Measurements from ENCODE around the gene ERBIN.

Gene ERBIN

DNA sequence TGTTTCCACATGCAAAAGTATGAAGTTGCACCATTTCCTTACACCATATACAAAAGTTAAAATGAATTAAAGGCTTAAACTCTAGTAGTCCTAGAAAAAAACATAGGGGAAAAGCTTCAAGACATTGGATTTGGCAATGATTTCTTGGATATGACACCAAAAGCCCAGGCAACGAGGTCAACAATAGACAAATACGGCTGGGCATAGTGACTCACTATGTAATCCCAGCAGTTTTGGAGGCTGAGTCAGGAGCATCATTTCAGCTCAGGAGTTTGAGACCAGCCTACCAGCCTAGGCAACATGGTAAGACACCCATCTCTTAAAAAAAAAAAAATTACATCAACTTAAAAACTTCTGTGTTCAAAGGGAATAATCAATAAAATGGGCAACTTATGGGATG, 186.8 kb downstream of the ERBIN start:
- Histone ChIP-seq H4K20me1 (ENCODE audit: insufficient read depth, low read length) (no peaks in the 10 kb centered on the region), H3K27ac (ENCODE audit: low read depth, low read length, poor library complexity, severe bottlenecking) (no peak overlapping the region), H3K4me2 (ENCODE audit: low read length) (no peak overlapping the region), H3F3A (ENCODE audit: insufficient read depth, low read length) (no peaks in the 10 kb centered on the region), H3K9me3 (ENCODE audit: low read length) (peaks cover 4% of the 10 kb centered on the region; the same call in 1 of the 2 replicates), H3K4me1 (ENCODE audit: insufficient read depth, low read length, severe bottlenecking) (no peaks in the 10 kb centered on the region), H2AFZ (ENCODE audit: low read length) (no peak overlapping the region), H3K79me2 (ENCODE audit: insufficient read depth, low read length) (no peaks in the 10 kb centered on the region), H3K9me2 (ENCODE audit: low read depth, low read length) (no peaks in the 10 kb centered on the region), H3K36me3 (ENCODE audit: insufficient read depth, low read length) (no peaks in the 10 kb centered on the region), H3K9ac (ENCODE audit: low read length) (no peak overlapping the region), H3K27me3 (ENCODE audit: insufficient read depth, low read length) (no peaks in the 10 kb centered on the region), H3K4me3 (ENCODE audit: low read depth, low read length, poor library complexity, severe bottlenecking) (no peak overlapping the region)
- no peak for TF ChIP-seq EZH2 (IDR thresholded peaks at IDR 0.05; ENCODE audit: borderline replicate concordance, low read length)
- TF ChIP-seq, protein P1, sequence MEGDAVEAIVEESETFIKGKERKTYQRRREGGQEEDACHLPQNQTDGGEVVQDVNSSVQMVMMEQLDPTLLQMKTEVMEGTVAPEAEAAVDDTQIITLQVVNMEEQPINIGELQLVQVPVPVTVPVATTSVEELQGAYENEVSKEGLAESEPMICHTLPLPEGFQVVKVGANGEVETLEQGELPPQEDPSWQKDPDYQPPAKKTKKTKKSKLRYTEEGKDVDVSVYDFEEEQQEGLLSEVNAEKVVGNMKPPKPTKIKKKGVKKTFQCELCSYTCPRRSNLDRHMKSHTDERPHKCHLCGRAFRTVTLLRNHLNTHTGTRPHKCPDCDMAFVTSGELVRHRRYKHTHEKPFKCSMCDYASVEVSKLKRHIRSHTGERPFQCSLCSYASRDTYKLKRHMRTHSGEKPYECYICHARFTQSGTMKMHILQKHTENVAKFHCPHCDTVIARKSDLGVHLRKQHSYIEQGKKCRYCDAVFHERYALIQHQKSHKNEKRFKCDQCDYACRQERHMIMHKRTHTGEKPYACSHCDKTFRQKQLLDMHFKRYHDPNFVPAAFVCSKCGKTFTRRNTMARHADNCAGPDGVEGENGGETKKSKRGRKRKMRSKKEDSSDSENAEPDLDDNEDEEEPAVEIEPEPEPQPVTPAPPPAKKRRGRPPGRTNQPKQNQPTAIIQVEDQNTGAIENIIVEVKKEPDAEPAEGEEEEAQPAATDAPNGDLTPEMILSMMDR (IDR thresholded peaks at IDR 0.05; ENCODE audit: low read length) = no peak

DNA sequence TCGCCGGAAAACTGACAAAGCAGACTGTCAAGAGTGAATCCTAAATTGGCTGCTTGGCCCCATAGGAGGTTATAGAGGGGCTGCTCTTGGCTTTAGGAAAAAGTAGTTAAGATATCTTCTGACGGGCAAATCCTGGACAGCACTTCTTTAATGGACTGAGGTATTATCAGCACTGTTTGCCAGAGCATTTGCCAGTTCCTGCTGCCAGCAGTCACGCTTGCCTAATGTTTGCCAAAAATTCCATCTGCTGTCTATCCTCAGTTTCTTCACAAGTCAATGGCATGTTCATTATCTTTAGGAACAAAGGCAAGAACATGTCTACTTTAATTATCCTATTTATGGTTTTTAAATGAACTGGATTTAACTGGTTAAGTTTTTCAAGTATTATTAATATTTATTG, 191.9 kb downstream of the ERBIN start:
- Histone ChIP-seq H3K9ac (ENCODE audit: low read length) (no peak overlapping the region), H3K4me1 (ENCODE audit: insufficient read depth, low read length, severe bottlenecking) (no peaks in the 10 kb centered on the region), H3K9me3 (ENCODE audit: low read length) (no peaks in the 10 kb centered on the region), H3K4me2 (ENCODE audit: low read length) (no peak overlapping the region), H4K20me1 (ENCODE audit: insufficient read depth, low read length) (no peaks in the 10 kb centered on the region), H3K36me3 (ENCODE audit: insufficient read depth, low read length) (no peaks in the 10 kb centered on the region), H3K4me3 (ENCODE audit: low read depth, low read length, poor library complexity, severe bottlenecking) (no peak overlapping the region), H3K9me2 (ENCODE audit: low read depth, low read length) (no peaks in the 10 kb centered on the region), H3F3A (ENCODE audit: insufficient read depth, low read length) (no peaks in the 10 kb centered on the region), H3K79me2 (ENCODE audit: insufficient read depth, low read length) (no peaks in the 10 kb centered on the region), H2AFZ (ENCODE audit: low read length) (no peak overlapping the region), H3K27me3 (ENCODE audit: insufficient read depth, low read length) (no peaks in the 10 kb centered on the region), H3K27ac (ENCODE audit: low read depth, low read length, poor library complexity, severe bottlenecking) (no peak overlapping the region)
- no peak for TF ChIP-seq EZH2 (IDR thresholded peaks at IDR 0.05; ENCODE audit: borderline replicate concordance, low read length)
- TF ChIP-seq, protein P1 (IDR thresholded peaks at IDR 0.05; ENCODE audit: low read length) = no peak

DNA sequence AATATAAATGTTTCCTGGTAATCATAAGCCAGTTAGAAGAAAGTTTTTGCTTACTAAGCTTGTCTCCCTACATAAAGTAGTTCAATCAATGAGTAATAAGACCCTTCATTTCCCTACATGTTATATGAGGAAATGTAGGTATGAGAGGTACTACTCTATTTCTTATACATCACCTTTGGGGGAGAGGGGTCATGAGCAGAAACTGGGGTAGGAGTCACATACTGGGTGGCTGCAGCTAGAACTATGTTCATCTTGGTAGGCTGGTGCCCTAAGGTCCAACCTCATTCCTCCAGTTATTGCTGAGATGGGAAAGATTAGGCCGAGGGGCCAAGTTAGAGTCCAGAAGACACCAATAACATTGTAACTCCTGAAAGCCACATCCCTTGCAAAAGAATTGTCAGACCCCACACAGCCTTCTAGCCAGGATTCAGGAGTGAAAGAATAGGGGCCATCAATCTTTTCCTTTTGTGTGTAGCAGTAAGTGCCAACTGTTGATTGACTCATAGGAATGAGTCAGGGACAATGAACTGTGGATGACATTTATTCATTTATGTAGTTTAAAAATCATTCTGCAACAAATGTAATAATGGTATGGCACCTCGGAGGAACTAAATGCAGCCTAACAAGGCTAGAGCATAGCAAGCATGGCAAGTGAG, 196.1 kb downstream of the ERBIN start:
- no peak overlapping the region for H3K27ac ChIP-seq (ENCODE audit: low read depth, low read length, poor library complexity, severe bottlenecking)
- no peaks in the 10 kb centered on the region for H3K4me1 ChIP-seq (ENCODE audit: insufficient read depth, low read length, severe bottlenecking)
- H4K20me1 ChIP-seq (ENCODE audit: insufficient read depth, low read length) = no peaks in the 10 kb centered on the region
- H3K4me2 ChIP-seq (ENCODE audit: low read length) = no peak overlapping the region
- no peaks in the 10 kb centered on the region for H3K36me3 ChIP-seq (ENCODE audit: insufficient read depth, low read length)
- TF ChIP-seq, protein P1 (IDR thresholded peaks at IDR 0.05; ENCODE audit: low read length) = no peak
- no peak for TF ChIP-seq EZH2 (IDR thresholded peaks at IDR 0.05; ENCODE audit: borderline replicate concordance, low read length)
- no peak overlapping the region for H3K9ac ChIP-seq (ENCODE audit: low read length)
- no peaks in the 10 kb centered on the region for H3F3A ChIP-seq (ENCODE audit: insufficient read depth, low read length)
- no peaks in the 10 kb centered on the region for H3K9me2 ChIP-seq (ENCODE audit: low read depth, low read length)
- H3K4me3 ChIP-seq (ENCODE audit: low read depth, low read length, poor library complexity, severe bottlenecking) = no peak overlapping the region
- no peaks in the 10 kb centered on the region for H3K27me3 ChIP-seq (ENCODE audit: insufficient read depth, low read length)
- no peaks in the 10 kb centered on the region for H3K9me3 ChIP-seq (ENCODE audit: low read length)
- H3K79me2 ChIP-seq (ENCODE audit: insufficient read depth, low read length) = no peaks in the 10 kb centered on the region
- H2AFZ ChIP-seq (ENCODE audit: low read length) = no peak overlapping the region

All from OCI-LY1 (cell line).